HG02884 (cell line): ENCODE data around the gene POLD4.

Source experiments
- ATAC-seq: cut with Tn5 transposase; IDR thresholded peaks from one replicate; pipeline ENCODE4 v1.9.1; 2021; ENCODE audit warnings: mild to moderate bottlenecking, moderate library complexity; ENCODE audit not compliant: unreplicated experiment

The POLD4 gene

GRCh38 chr11:67389477-67389876 is 36.1 kb upstream of the POLD4 start:
- no peak for ATAC-seq

GRCh38 chr11:67387518-67387917 is 34.2 kb upstream of the POLD4 start:
- no peak for ATAC-seq

- ATAC-seq = no peak
Observed at GRCh38 chr11:67387069-67387468, 33.7 kb upstream of the POLD4 start.

GRCh38 chr11:67384851-67385366 is 31.6 kb upstream of the POLD4 start:
- no peak for ATAC-seq

- ATAC-seq = no peak
Observed at GRCh38 chr11:67382276-67383136, 29.2 kb upstream of the POLD4 start.

DNA sequence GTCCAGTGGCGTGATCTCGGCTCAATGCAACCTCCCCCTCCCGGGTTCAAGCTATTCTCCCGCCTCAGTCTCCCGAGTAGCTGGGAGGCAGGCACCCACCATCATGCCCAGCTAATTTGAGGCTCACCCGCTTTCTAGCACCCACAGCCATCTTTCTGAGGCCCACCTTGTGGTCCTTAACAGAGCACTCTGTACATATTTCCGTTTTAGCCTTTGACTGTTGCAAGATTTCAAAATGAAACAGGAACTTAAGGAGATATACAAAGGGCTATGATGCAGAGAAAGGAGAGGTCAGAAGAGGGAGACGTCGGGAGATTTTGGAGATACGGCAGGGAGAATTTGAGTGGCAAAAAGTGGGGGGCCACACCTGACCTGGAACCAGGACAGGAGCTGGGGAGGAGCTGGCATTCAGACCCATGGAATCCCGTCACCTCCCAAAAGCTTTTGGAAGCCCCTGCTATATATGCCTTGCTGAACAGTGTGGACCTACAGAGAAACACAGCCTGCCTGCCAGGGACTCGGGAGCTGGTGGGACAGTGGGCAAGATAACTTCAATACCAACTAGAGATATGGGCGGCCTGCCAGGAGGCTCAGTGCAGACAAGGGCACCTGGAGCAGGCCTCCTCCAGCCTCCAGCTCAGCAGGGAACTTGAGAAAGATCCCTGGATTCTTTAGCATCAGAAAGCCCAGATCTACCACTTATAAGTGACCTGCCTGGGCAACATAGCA is 28.1 kb upstream of the POLD4 start:
- ATAC-seq = no peak

- ATAC-seq = no peak
Observed at GRCh38 chr11:67379061-67380058, 26.0 kb upstream of the POLD4 start.

DNA sequence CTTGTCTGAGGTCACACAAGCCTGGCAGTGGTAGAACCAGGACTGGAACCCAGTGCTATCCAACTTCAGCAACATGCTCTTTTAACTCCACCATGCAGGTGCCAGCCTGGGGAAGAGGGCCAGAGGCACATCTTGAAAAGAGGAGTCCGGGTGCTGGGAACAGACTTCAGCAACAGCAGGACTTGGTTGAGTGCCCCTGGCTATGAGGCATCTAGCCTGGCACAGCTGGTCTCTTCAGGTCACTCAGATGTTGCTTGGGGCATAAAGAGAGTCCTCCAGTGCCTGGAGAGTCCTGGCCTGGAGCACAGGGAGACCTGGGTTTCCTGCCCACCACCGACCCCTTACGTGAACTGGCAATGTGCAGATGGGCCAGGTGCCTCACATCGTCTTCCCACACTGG is 25.2 kb upstream of the POLD4 start:
- no peak for ATAC-seq

DNA sequence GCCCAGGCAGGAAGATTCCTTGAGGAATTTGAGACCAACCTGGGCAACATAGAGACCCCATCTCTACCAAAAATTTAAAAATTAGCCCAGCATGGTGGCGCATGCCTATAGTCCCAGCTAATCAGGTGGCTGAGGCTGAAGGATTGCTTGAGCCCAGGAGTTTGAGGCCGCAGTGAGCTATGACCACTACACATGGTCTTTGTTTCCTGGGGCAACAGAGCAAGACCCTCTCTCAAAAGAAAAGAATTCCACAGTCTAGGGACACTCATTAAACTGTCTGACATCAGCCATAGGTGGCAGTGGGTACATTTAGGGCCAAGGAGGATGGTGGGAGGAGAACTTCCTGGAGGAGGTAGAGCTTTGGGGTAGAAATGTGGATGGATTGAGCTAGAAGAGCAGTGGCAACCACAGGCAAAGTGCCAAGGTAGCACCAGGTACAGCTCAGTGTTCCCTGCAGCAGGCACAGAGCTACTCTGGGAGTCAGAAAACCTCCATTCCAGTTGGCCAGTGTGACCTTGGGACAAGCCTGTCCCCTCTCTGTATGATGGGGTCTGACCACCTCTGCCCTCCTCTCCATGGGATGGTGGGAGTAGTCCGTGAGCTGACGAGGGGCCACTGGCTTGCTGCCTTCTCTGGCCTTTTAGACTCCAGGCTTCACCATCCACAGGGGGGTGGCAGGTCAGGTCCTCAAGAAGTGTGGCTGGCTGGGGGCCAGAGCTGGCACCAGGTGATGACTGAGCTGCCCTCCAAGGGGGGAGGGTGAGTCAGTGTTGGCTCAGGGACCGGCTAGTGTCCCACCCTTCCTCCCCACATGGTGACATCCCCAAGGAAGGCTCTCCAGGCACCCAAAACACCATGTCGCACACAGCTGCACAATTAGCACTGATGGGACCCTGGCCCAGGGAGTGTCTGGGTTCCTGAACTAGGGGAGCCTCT is 23.8 kb upstream of the POLD4 start:
- ATAC-seq = no peak

DNA sequence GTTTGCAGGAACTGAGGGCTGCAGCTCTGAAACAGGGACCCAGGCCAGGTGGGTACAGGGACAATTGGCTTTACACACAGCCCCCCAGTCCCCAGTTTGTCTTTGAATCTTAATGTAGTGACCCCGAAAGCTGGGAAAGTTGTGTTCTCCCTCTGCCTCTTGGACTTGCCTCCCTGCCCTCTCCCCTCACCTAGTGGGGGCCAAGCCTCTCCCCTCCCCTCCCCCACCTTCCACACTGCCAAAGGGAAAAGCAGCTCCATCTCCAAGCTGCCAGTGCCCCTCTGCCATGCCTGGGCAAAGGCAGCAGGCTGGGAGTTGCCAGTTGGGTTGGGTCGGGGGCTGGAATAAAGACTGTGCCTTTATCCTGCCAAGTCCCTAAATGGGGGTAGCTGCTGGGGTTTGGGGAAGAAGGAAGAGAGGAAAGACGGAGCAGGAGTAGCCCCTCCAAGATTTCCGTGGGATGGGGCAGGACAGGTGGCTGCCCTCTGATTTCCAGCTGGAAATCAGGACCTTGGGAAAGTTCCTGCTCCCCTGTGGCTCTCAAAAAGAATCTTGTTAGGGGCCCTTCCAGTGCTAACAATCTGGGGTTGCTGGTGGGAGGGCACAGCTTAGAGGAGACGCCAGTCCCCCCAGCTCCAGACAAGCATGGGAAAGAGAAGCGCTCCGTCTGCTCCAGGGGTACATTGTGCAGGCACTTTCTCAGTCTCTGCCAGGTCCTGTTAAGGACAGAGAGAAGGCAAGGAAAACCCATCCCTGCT is 22.9 kb upstream of the POLD4 start:
- no peak for ATAC-seq

DNA sequence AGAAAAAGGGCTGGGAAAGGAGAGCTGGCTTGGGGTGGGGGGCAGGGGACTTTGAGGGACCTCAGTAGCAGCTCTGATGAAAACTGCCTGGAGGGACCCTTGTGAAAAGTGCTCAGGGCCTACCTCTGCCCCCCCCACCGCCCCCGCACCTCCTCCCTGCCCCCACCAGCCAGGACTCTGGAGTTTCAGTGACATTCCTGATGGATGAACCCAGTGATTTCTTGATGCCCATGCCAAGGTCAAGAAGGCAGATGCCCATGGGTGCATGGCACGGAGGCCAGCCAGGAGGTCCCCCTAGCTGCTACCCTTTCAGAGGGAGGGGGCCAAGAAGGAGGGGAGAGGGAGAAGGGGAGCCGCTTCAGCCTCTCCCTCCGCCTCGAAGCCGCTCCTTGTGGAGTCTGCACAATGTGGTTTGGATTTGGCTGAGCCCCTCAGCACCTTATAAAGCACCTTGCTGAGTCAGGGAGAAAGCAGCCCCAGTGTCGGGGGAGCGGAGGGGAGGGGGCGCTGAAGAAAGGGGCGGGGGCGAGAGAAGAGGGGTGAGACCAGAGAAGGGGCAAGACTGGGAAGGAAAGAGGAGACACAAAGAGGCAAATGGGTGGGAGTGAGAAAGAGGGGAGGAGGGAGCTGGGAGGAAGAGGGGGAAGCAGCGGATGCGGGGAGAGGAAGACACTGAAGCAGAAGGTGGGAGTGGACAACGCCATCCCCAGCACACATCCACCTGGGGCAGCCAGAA is 22.1 kb upstream of the POLD4 start:
- ATAC-seq = no peak

DNA sequence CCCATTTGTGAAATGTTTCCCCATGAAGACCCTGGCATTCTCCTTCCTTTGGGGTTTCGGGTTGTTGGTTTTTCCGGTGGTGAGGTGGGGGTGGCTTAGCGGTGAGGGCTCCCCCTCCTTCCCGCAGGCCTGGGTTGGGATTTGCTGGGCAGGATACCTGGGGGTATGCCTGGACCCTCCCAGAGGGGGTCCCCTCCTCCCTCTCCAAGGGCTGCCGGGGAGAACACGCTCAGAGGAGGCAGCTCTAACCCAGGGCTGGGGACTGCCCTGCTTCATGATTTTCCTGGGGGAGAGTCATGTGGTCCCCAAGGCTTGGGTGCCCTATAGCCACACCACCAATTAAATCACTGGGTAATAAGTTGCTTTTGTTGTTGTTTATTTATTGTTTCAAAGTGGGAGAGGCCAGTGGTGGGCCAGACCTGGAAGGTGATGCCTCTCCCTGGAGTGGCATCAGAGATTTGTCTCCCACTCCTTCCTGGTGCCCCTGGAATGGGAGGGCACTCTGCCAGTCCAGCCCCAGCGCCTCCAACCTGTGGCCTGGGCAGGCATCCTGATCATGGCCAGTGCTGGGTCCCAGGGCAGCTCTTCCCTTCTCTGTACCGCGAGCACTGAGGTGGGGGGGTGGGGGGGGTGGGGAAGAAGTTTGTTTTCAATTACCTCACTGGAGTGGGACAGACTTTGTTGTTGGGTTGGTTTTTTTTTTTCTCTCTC is 21.4 kb upstream of the POLD4 start:
- ATAC-seq = no peak

- no peak for ATAC-seq
Observed at GRCh38 chr11:67373648-67374570, 20.6 kb upstream of the POLD4 start.

GRCh38 chr11:67372993-67373647 is 19.8 kb upstream of the POLD4 start, which contains the start of gene CLCF1:
Gene CLCF1, minus strand, starts transcription at chr11:67373598. Its CDS starts 59 bp downstream, at chr11:67373539.
- ATAC-seq = no peak

DNA sequence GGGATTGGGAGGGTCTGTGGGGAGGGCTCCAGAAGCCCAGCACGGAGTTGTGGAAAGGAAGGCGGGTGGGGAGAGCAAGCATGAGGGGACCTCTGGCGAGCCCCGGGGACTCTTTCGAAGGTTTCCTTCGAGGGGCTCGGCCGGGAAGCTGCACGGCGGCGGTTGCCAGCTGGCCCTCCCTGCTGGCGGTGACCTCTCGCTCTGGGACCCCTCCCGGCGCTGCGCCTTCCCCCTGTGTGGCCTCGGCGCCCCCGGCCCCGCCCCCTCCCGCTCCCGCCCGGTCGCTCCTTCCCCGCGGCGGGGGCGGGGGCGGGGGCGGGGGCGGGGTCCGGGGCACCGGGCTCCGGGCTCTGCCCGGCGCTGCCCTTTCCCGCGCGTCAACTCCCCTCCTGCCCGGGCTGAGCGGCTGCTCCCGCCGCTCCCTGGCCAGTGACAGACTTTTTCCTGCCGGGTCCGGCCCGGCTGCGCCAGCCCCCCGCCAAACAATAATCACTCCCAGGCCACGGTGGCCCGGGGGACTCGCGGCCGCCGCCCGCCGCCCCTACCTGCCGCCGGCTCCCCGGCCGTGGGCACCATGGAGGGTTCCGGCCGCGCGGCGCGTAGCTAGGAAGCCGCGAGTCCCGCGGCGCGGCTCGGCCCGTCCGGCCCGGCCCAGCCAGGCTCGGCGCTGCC is 19.1 kb upstream of the POLD4 start:
- ATAC-seq = no peak
